ENCODE results near the gene MAGI1.

MAGI1 gene

GRCh38 chr3:65953881-65954733 is 84.6 kb downstream of the MAGI1 start:
- H3K9me3 Mint-ChIP-seq, result peaks cover 3% of the 10 kb centered on the region

GRCh38 chr3:65953301-65953812 is 85.4 kb downstream of the MAGI1 start:
- no peak overlapping the region for H3K4me3 Mint-ChIP-seq
- H3K36me3 Mint-ChIP-seq, result no peaks in the 10 kb centered on the region
- H3K9me3 Mint-ChIP-seq, result peaks cover 3% of the 10 kb centered on the region
- no peak for ATAC-seq
- no peaks in the 10 kb centered on the region for H3K27me3 Mint-ChIP-seq
- H3K4me1 Mint-ChIP-seq, result no peaks in the 10 kb centered on the region
- H3K27ac Mint-ChIP-seq, result no peak overlapping the region

More at GRCh38 chr3:65953881-65954733, 84.6 kb downstream of the MAGI1 start:
- Mint-ChIP-seq H3K4me3 (no peak overlapping the region), H3K27me3 (no peaks in the 10 kb centered on the region), H3K27ac (no peak overlapping the region), H3K36me3 (no peaks in the 10 kb centered on the region), H3K4me1 (no peaks in the 10 kb centered on the region)
- no peak for ATAC-seq

GRCh38 chr3:65952842-65953241 is 85.9 kb downstream of the MAGI1 start:
- no peak overlapping the region for H3K27ac Mint-ChIP-seq
- no peak overlapping the region for H3K4me3 Mint-ChIP-seq
- no peaks in the 10 kb centered on the region for H3K36me3 Mint-ChIP-seq
- H3K4me1 Mint-ChIP-seq, result no peaks in the 10 kb centered on the region
- no peak for ATAC-seq
- H3K9me3 Mint-ChIP-seq, result peaks cover 3% of the 10 kb centered on the region
- no peaks in the 10 kb centered on the region for H3K27me3 Mint-ChIP-seq

GRCh38 chr3:65951836-65952505 is 86.7 kb downstream of the MAGI1 start:
- Mint-ChIP-seq H3K4me3 (no peak overlapping the region), H3K4me1 (no peaks in the 10 kb centered on the region), H3K27me3 (no peaks in the 10 kb centered on the region), H3K9me3 (peaks cover 3% of the 10 kb centered on the region), H3K36me3 (no peaks in the 10 kb centered on the region), H3K27ac (no peak overlapping the region)
- no peak for ATAC-seq

GRCh38 chr3:65950340-65951326 is 88.1 kb downstream of the MAGI1 start:
- Mint-ChIP-seq H3K4me3 (no peak overlapping the region), H3K27ac (no peak overlapping the region), H3K36me3 (no peaks in the 10 kb centered on the region), H3K27me3 (no peaks in the 10 kb centered on the region), H3K9me3 (peaks cover 3% of the 10 kb centered on the region), H3K4me1 (no peaks in the 10 kb centered on the region)
- no peak for ATAC-seq

GRCh38 chr3:65948841-65949573 is 89.7 kb downstream of the MAGI1 start:
- Mint-ChIP-seq H3K27ac (no peak overlapping the region), H3K27me3 (no peaks in the 10 kb centered on the region), H3K36me3 (no peaks in the 10 kb centered on the region), H3K4me3 (no peak overlapping the region), H3K4me1 (no peaks in the 10 kb centered on the region), H3K9me3 (peaks cover 3% of the 10 kb centered on the region)
- no peak for ATAC-seq

GRCh38 chr3:65946438-65946837 is 92.3 kb downstream of the MAGI1 start:
- peaks cover 3% of the 10 kb centered on the region for H3K9me3 Mint-ChIP-seq
- ATAC-seq, result no peak
- H3K36me3 Mint-ChIP-seq, result no peaks in the 10 kb centered on the region
- no peaks in the 10 kb centered on the region for H3K4me1 Mint-ChIP-seq
- H3K4me3 Mint-ChIP-seq, result no peak overlapping the region
- H3K27me3 Mint-ChIP-seq, result no peaks in the 10 kb centered on the region
- H3K27ac Mint-ChIP-seq, result no peak overlapping the region

GRCh38 chr3:65945953-65946352 is 92.8 kb downstream of the MAGI1 start:
- no peak overlapping the region for H3K27ac Mint-ChIP-seq
- no peaks in the 10 kb centered on the region for H3K27me3 Mint-ChIP-seq
- no peaks in the 10 kb centered on the region for H3K36me3 Mint-ChIP-seq
- H3K4me3 Mint-ChIP-seq, result no peak overlapping the region
- no peak for ATAC-seq
- no peaks in the 10 kb centered on the region for H3K4me1 Mint-ChIP-seq
- H3K9me3 Mint-ChIP-seq, result peaks cover 3% of the 10 kb centered on the region

GRCh38 chr3:65945480-65945879 is 93.2 kb downstream of the MAGI1 start:
- Mint-ChIP-seq H3K9me3 (no peaks in the 10 kb centered on the region), H3K27ac (no peak overlapping the region), H3K27me3 (no peaks in the 10 kb centered on the region), H3K4me1 (no peaks in the 10 kb centered on the region), H3K4me3 (no peak overlapping the region), H3K36me3 (no peaks in the 10 kb centered on the region)
- ATAC-seq, result no peak

- Mint-ChIP-seq H3K4me1 (no peaks in the 10 kb centered on the region), H3K9me3 (no peaks in the 10 kb centered on the region), H3K27ac (no peak overlapping the region), H3K36me3 (no peaks in the 10 kb centered on the region), H3K4me3 (no peak overlapping the region), H3K27me3 (no peaks in the 10 kb centered on the region)
- no peak for ATAC-seq
Measured at GRCh38 chr3:65944252-65944651, 94.5 kb downstream of the MAGI1 start.

- no peaks in the 10 kb centered on the region for H3K27me3 Mint-ChIP-seq
- no peaks in the 10 kb centered on the region for H3K36me3 Mint-ChIP-seq
- no peak overlapping the region for H3K4me3 Mint-ChIP-seq
- no peaks in the 10 kb centered on the region for H3K9me3 Mint-ChIP-seq
- ATAC-seq, result no peak
- H3K27ac Mint-ChIP-seq, result no peak overlapping the region
- H3K4me1 Mint-ChIP-seq, result no peaks in the 10 kb centered on the region
Measured at GRCh38 chr3:65939801-65940246, 98.9 kb downstream of the MAGI1 start.

- Mint-ChIP-seq H3K36me3 (no peaks in the 10 kb centered on the region), H3K9me3 (no peaks in the 10 kb centered on the region), H3K27ac (no peak overlapping the region), H3K4me1 (no peaks in the 10 kb centered on the region), H3K4me3 (no peak overlapping the region), H3K27me3 (no peaks in the 10 kb centered on the region)
- ATAC-seq, result no peak
Measured at GRCh38 chr3:65939184-65939583, 99.5 kb downstream of the MAGI1 start.

- Mint-ChIP-seq H3K36me3 (no peaks in the 10 kb centered on the region), H3K27ac (no peak overlapping the region), H3K27me3 (no peaks in the 10 kb centered on the region), H3K4me1 (no peaks in the 10 kb centered on the region), H3K4me3 (no peak overlapping the region), H3K9me3 (no peaks in the 10 kb centered on the region)
- no peak for ATAC-seq
Measured at GRCh38 chr3:65938676-65939075, 100.0 kb downstream of the MAGI1 start.

GRCh38 chr3:65938147-65938546 is 100.6 kb downstream of the MAGI1 start:
- Mint-ChIP-seq H3K36me3 (no peaks in the 10 kb centered on the region), H3K4me1 (no peaks in the 10 kb centered on the region), H3K9me3 (peaks cover 4% of the 10 kb centered on the region), H3K27ac (no peak overlapping the region), H3K4me3 (no peak overlapping the region), H3K27me3 (no peaks in the 10 kb centered on the region)
- no peak for ATAC-seq
